SU-DHL-6 (cell line): ENCODE results near the gene HOXA6.

ENCODE experiments used
- H2AFZ ChIP-seq: fragments of 200-600 bp; sonication (generic); 2 replicates; pipeline ENCODE4 v1.6.1; 2014; ENCODE audit warnings: low read depth, mild to moderate bottlenecking, moderate library complexity, mixed read lengths, antibody characterized with exemption, low read length; ENCODE audit not compliant: severe bottlenecking
- H3F3A ChIP-seq: fragments of 200-600 bp; shearing (Covaris generic); 2 replicates; pipeline ENCODE4 v1.6.0; 2016; ENCODE audit warnings: antibody characterized with exemption, mild to moderate bottlenecking; ENCODE audit not compliant: insufficient read depth
- H3K27ac ChIP-seq: fragments of 200-600 bp; sonication (generic); 2 replicates; pipeline ENCODE4 v1.5.1; 2016; ENCODE audit warnings: low read depth, mild to moderate bottlenecking, low read length, moderate library complexity, mixed read lengths
- H3K27me3 ChIP-seq: fragments of 200-600 bp; sonication (generic), shearing (Covaris generic); 2 replicates; pipeline ENCODE4 v1.6.0; 2014; ENCODE audit warnings: mild to moderate bottlenecking, low read length
- H3K36me3 ChIP-seq: fragments of 200-600 bp; sonication (generic); 2 replicates; pipeline ENCODE4 v1.6.1; 2014; ENCODE audit warnings: mild to moderate bottlenecking, low read length, mixed read lengths
- H3K4me2 ChIP-seq: fragments of 300-600, 200-600 bp; shearing (Covaris generic), sonication (generic); 2 replicates; pipeline ENCODE4 v1.6.0; 2014; ENCODE audit warnings: low read length, low read depth, mild to moderate bottlenecking; ENCODE audit not compliant: poor library complexity, severe bottlenecking
- H3K4me3 ChIP-seq: fragments of 200-600 bp; sonication (generic); 2 replicates; pipeline ENCODE4 v1.5.1; 2014; ENCODE audit warnings: antibody characterized with exemption, low read length, mild to moderate bottlenecking, mixed read lengths; ENCODE audit not compliant: insufficient read depth, poor library complexity, severe bottlenecking
- H3K79me2 ChIP-seq: fragments of 200-600 bp; sonication (generic); 2 replicates; pipeline ENCODE4 v1.6.1; 2014; ENCODE audit warnings: mild to moderate bottlenecking, low read length, moderate library complexity; ENCODE audit not compliant: insufficient read depth
- H3K9ac ChIP-seq: fragments of 200-600 bp; sonication (generic); 2 replicates; pipeline ENCODE4 v1.7.0; 2014; ENCODE audit warnings: mild to moderate bottlenecking, low read length
- H3K9me2 ChIP-seq: fragments of 200-600 bp; sonication (generic); replicated peaks from 2 replicates; pipeline ENCODE4 v1.6.1; 2014; ENCODE audit warnings: low read length; ENCODE audit not compliant: insufficient read depth
- H3K9me3 ChIP-seq: fragments of 200-600 bp; sonication (generic); 2 replicates; pipeline ENCODE4 v1.6.1; 2014; ENCODE audit warnings: low read length, mixed read lengths; ENCODE audit not compliant: insufficient read depth
- H4K20me1 ChIP-seq: fragments of 200-600 bp; sonication (generic); 2 replicates; pipeline ENCODE4 v1.6.1; 2014; ENCODE audit warnings: low read depth, mild to moderate bottlenecking, antibody characterized with exemption, low read length, moderate library complexity, mixed read lengths
- EZH2phosphoT487 ChIP-seq: fragments of 200-600 bp; sonication (generic), shearing (Covaris generic); conservative IDR thresholded peaks from 2 replicates; pipeline ENCODE4 v1.6.1; 2018; ENCODE audit warnings: mild to moderate bottlenecking, antibody characterized with exemption, low read length, moderate library complexity, mixed read lengths
- TF ChIP-seq, protein P1 (sequence below): fragments of 200-600 bp; sonication (generic); IDR thresholded peaks from one replicate; pipeline ENCODE4 v1.5.1; 2017; ENCODE audit warnings: antibody characterized with exemption, mild to moderate bottlenecking, low read length, moderate library complexity; ENCODE audit not compliant: insufficient read depth, poor library complexity, severe bottlenecking

Gene HOXA6

DNA sequence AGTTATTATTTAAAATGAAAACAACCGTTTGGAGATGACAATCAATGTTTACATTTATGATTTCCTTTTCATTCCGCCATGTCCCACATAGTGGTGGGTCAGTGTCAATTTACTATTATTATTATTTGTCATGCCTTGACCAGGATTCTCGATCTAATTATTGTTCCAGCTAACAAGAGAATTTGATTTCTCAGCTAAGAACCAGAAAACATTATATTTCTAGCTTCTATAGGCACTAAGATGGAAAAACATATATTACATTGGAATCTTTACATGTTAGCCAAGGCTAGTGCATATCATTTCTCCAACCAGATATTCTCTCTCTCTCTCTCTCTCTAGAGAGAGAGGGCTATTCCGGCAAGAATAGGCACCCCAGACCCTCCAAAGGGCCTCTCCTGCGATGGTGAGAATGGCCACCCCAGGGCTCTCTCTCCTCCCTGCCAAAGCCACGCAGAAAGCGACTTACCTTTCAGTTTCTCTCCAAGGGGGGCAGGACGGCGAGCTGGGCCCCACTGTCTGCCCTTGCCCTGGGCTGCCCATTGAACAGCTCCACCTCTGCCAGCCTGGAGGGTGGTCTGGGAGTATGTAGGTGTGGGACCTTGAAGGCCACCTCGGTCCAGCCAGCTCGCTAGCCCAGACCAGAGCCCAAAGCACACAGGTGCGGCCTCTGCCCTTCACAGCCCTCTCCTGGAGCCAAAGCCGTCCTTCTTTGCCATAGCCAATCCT, 2.4 kb upstream of the HOXA6 start:
- Histone ChIP-seq H3K4me3 (peak overlapping the region; percentile 62), H3K27me3 (no peaks in the 10 kb centered on the region), H3K9ac (peak overlapping the region; percentile 75)

DNA sequence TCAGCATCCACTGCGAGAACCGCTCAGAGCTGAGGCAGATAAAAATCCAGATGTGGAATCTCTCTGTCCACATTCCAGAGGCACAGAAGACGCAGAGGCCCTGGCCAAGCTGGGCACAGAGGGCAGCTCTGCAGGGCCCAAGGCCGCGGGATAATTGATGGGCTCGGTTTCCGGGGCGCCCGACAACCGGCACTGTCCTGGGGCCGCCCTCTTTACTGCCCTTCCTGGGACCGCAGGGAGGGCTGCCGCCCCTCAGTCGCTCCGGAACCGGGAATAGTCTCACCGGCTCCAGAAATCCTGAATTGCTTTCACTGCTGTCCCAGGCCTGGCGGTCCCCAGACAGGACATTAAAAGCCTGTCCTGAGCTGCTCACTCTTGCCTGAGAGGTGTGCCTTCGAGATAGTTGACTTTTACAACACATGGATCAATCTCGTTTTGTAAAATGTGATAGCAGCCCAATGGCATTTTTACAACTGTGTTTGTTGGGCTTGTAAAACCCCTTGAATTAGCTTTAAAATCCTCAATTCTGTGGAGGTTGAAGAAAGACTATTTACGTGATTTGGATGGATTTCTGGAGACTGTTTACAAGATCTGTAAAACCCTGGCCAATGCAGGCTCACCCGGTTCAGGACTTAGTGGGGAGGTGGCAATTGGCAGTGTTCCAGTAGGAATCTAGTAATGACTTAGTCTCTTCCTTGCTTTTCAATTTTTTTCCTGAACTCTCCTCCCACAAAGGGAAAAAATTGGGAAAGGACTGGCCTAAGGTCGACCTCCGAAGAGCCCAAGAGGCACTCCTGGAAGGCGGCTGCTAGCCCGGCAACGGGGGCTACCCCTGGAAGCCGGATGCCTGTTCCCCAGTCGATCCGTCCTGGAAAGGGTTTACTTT, 1.4 kb upstream of the HOXA6 start:
- H3K36me3 ChIP-seq = no peaks in the 10 kb centered on the region
- no peaks in the 10 kb centered on the region for H3K9me2 ChIP-seq
- H3K27ac ChIP-seq = no peak overlapping the region
- no peak for TF ChIP-seq EZH2phosphoT487
- H3F3A ChIP-seq = peaks cover 4% of the 10 kb centered on the region; the same call in 1 of the 2 replicates
- peak overlapping the region; percentile 75 for H3K9ac ChIP-seq
- H3K27me3 ChIP-seq = no peaks in the 10 kb centered on the region
- H4K20me1 ChIP-seq = no peaks in the 10 kb centered on the region
- peak overlapping the region; percentile 73 for H3K4me2 ChIP-seq
- H2AFZ ChIP-seq = no peak overlapping the region
- H3K9me3 ChIP-seq = no peaks in the 10 kb centered on the region
- H3K79me2 ChIP-seq = peaks cover 15% of the 10 kb centered on the region; the same call in 1 of the 2 replicates
- H3K4me3 ChIP-seq = peak overlapping the region; percentile 62

More for the DNA sequence above, 2.4 kb upstream of the HOXA6 start:
- no peaks in the 10 kb centered on the region for H3K9me2 ChIP-seq
- H3K79me2 ChIP-seq = peaks cover 15% of the 10 kb centered on the region; the same call in 1 of the 2 replicates
- H2AFZ ChIP-seq = peak overlapping the region; percentile 93
- 0 out of 2 replicates have a peak, but pooled peaks cover 4% of the 10 kb centered on the region for H3K36me3 ChIP-seq
- TF ChIP-seq EZH2phosphoT487 = no peak
- TF ChIP-seq, protein P1, sequence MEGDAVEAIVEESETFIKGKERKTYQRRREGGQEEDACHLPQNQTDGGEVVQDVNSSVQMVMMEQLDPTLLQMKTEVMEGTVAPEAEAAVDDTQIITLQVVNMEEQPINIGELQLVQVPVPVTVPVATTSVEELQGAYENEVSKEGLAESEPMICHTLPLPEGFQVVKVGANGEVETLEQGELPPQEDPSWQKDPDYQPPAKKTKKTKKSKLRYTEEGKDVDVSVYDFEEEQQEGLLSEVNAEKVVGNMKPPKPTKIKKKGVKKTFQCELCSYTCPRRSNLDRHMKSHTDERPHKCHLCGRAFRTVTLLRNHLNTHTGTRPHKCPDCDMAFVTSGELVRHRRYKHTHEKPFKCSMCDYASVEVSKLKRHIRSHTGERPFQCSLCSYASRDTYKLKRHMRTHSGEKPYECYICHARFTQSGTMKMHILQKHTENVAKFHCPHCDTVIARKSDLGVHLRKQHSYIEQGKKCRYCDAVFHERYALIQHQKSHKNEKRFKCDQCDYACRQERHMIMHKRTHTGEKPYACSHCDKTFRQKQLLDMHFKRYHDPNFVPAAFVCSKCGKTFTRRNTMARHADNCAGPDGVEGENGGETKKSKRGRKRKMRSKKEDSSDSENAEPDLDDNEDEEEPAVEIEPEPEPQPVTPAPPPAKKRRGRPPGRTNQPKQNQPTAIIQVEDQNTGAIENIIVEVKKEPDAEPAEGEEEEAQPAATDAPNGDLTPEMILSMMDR = no peak
- H3K4me2 ChIP-seq = peak overlapping the region; percentile 73
- no peaks in the 10 kb centered on the region for H4K20me1 ChIP-seq
- no peaks in the 10 kb centered on the region for H3K9me3 ChIP-seq
- H3K27ac ChIP-seq = peak overlapping the region; percentile 46
- H3F3A ChIP-seq = peaks cover 4% of the 10 kb centered on the region; the same call in 1 of the 2 replicates

DNA sequence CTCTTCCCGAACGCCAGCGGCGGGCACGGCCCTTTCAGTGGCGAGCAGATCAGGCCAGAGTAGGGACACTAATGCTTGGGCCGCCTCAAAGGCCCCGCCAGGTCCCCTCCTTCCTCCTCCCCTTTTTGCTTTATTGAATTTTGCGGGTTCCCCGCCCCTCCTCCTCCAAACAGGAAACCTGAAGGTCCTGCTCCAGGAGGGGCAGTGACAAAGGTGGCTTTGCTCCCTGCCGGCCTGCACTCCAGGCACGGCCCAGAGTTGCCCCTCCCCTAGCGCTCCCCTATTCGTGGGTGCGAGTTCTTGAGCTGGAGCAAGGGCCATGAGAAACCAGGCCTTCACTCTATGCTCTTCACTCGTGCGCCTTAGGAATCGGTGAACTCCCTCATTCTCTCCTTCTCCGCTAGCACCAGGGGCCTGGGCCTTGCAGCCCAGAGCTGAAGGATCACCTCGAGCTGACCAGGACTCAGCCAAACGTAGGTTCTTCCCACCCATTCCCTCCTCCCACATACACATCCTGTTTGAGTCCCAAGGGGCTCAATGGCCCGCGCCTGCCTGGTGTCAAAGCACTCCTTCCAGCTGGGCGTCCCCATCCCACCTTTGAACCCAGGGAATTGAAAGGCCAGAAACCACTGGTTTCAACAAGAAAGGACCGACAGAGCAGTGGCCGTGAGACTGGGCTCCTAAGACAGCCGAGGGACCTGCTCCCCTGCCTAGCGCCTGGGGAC, 619 bp upstream of the HOXA6 start:
- TF ChIP-seq, protein P1 = no peak
- no peak for TF ChIP-seq EZH2phosphoT487
- Histone ChIP-seq H4K20me1 (no peaks in the 10 kb centered on the region), H3K9me3 (no peaks in the 10 kb centered on the region), H3K36me3 (no peaks in the 10 kb centered on the region), H3K9ac (peak overlapping the region; percentile 6; the same call in 1 of the 2 replicates), H3K79me2 (peaks cover 15% of the 10 kb centered on the region; the same call in 1 of the 2 replicates), H3K27ac (no peak overlapping the region), H2AFZ (no peak overlapping the region), H3K4me3 (no peak overlapping the region), H3K4me2 (peak overlapping the region; percentile 73), H3K9me2 (no peaks in the 10 kb centered on the region), H3F3A (no peaks in the 10 kb centered on the region), H3K27me3 (no peaks in the 10 kb centered on the region)
